Measurements from ENCODE around the gene ITPRID2.
A peak's percentile ranks its signal among the peaks of the same experiment; 100 is the strongest.

Gene ITPRID2

GRCh38 chr2:181882246-181883020 is 9.1 kb upstream of the ITPRID2 start:
- no peak for DNase-seq

GRCh38 chr2:181884601-181885000 is 6.9 kb upstream of the ITPRID2 start:
- DNase-seq: no peak

GRCh38 chr2:181885096-181885495 is 6.4 kb upstream of the ITPRID2 start:
- no peak for DNase-seq

GRCh38 chr2:181886192-181886591 is 5.3 kb upstream of the ITPRID2 start:
- DNase-seq: no peak

GRCh38 chr2:181887045-181887444 is 4.5 kb upstream of the ITPRID2 start:
- no peak for DNase-seq

GRCh38 chr2:181889776-181890175 is 1.8 kb upstream of the ITPRID2 start:
- DNase-seq: no peak

GRCh38 chr2:181890271-181890670 is 1.3 kb upstream of the ITPRID2 start:
- no peak for DNase-seq

- peak; percentile 60 for DNase-seq
Measured at GRCh38 chr2:181891966-181892798, 652 bp downstream of the ITPRID2 start.

- no peak for DNase-seq
Measured at GRCh38 chr2:181892799-181893435, 1.4 kb downstream of the ITPRID2 start.

GRCh38 chr2:181894381-181894780 is 2.9 kb downstream of the ITPRID2 start:
- no peak for DNase-seq

- DNase-seq: no peak
Measured at GRCh38 chr2:181895818-181896217, 4.3 kb downstream of the ITPRID2 start.

- DNase-seq: no peak
Measured at GRCh38 chr2:181896286-181896685, 4.8 kb downstream of the ITPRID2 start.

GRCh38 chr2:181900007-181900651 is 8.6 kb downstream of the ITPRID2 start:
- no peak for DNase-seq

- no peak for DNase-seq
Measured at GRCh38 chr2:181902625-181903024, 11.1 kb downstream of the ITPRID2 start.

- no peak for DNase-seq
Measured at GRCh38 chr2:181904022-181904632, 12.6 kb downstream of the ITPRID2 start.

GRCh38 chr2:181907057-181907456 is 15.5 kb downstream of the ITPRID2 start:
- DNase-seq: no peak

- no peak for DNase-seq
Measured at GRCh38 chr2:181907635-181908034, 16.1 kb downstream of the ITPRID2 start.

- no peak for DNase-seq
Measured at GRCh38 chr2:181910028-181910831, 18.7 kb downstream of the ITPRID2 start.

- DNase-seq: no peak
Measured at GRCh38 chr2:181911830-181912229, 20.3 kb downstream of the ITPRID2 start.

GRCh38 chr2:181915102-181915501 is 23.6 kb downstream of the ITPRID2 start:
- DNase-seq: no peak
